Fibroblast of skin of scalp (primary cell): ENCODE measurements around the gene ARHGEF11.

Experiments
- DNase-seq: peaks from one replicate; pipeline ENCODE4 v3.0.0-alpha.2; 2013

The ARHGEF11 gene

DNA sequence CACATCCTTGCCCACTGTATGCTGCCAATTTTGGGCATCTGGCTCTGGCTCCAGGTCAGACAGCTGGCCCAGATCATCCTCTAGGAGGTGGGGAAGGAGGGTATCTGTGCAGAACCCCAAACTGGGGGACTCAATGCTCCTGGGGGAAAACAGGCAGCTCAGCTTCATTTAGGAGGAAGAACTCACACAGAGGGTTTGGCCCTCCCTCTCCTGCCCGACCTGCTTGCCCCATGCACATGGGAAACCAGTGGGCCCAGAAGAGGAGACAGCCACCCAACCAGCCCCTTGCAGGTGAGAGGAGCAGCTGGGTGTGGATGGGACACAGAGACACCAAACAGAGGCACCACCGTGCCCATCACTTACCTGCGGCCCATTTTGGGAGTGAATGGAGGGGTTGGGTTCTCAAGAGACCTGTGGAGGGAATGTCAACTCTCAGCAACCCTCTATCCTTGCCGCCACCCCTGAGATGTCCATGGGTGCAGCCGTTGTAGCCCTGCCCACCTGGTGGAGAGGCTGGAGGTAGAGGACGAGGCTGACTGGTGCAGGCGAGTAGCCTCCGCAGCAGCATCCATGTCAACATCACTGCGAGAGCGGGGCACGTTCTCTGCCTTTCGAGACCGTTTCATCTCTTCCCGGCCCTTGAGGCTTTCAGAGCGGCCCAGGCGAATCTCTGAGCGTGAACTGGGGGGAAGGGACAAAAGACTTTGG, 97.6 kb downstream of the ARHGEF11 start:
- DNase-seq, result no peak

DNA sequence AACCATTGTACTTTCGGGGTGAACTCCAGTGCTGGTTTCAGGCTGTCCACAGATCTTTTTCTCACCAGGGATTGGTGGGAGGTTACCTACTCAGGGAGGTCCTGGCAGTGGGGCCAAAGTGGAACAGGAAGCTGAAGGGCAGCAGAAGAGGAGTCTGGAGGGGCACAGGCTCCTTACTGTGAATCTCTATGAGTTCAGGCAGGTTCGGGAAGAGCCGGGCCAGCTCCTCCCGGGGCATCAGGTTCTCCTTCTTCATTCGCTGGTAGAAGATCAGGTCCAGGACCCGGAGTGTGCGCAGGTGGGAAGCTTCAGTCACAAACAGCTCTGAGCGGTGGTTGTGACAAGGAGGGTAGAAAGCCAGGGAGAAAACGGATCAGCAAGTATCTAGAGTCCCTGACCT, 98.4 kb downstream of the ARHGEF11 start:
- no peak for DNase-seq

DNA sequence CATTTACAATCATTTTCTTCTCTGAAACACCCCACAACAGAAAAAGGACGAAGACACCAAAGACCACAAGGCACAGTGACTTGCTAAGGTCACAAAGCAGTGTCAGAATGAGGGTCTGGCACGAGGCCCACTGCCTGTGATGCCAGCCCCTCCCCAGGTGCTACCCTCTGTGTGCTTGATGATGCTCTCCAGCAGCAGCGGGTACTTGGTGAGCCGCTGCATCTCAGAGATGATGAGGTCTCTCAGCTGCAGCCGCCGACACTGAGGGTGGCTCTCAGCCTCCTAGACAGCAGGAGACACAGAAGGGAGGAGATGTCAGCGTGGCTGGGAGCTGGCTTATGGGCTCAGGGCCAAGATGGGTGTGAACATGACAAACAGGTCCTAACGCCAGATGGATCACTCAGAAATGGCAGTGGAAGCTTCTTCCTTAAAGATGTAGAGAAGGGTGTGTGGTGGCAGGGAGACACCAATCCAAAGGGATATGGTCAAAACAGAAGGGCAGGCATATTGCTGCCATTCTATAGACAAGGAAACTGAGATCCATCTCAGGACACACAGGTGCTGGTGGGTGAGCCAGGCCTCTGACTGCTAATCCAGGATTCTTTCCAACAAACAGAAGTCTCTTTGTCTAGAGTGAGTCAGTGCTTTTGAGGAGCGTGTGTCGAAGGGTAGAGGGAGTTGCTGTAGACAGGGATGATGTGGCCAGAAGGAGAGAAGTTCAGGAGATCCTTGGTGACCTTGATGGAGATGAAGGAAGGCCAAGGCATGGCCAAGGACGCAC, 99.5 kb downstream of the ARHGEF11 start:
- no peak for DNase-seq

DNA sequence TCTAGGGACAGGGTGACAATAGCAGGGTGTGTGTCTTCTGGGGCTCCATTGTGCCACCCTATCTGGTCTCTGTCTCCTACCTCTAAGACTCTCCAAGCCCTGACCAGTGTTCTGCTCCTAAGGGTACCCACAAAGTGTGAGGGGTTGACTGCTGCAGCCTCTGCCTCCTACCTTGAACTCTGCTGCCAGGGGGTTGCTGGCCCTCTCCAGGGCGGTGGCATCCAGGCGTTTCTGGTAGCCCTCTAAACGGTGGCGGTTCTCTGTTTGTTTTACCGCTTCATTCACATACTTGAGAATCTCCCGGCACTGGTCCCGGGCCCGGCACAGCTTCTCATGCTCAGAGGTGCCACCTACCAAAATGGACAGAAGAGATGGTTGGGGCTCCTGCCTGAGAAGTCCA, 100.7 kb downstream of the ARHGEF11 start:
- no peak for DNase-seq

DNA sequence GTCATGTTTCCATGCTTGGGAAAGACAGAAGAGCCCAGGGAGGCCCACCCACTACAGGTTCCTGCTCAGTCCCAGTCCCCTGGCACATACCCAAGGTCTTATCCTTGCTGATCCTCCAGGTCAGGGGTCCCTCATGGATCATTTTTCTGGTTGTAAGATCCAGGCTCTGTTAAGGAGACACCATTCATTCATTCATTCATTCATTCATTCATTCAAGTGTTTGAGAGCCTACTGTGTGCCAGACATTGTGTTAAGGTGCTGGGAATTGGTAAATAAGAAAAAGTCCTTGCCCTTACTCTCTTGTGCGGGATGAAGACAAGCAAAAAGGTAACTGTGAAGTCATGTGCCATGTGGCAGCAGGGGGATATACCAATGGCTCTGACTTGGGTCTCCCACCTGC, 101.3 kb downstream of the ARHGEF11 start:
- no peak for DNase-seq

DNA sequence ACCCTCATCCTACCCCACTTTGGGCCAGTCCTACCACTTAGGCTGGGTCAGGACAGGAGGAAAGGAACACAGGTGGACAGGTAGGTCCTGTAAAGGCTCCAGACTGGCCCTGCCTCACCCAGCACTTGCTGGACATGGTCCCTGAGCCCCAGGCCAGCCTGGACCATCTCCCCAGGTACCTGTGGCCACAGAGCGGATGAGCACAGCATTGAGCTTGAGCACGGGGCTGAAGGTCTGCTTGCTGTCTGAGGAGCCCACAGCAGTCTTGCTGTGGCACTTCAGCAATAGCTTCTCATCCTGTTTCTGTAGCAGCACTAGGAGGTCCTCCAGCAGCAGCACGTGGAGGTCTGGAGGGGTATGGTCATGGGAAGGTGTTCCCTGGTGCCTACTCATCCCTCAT, 101.8 kb downstream of the ARHGEF11 start:
- DNase-seq, result no peak

DNA sequence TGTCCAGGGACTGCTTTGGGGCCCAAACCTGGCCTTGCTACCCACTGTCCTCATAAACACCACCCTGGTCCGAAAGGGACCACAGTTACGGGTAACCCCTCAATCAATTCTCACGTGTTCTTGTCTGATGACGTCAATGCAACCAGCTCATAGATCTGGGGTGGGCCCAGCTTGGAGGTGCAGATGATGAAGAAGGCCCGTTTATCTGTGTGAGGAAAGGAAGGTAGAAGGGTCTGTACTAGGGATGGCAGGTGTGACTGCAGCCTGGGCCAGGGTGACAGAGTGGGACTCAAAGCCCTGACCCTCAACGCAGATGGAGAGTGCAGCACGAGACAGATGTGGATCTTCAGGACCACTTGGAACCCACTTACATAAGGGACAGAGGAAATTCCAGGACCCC, 103.0 kb downstream of the ARHGEF11 start:
- no peak for DNase-seq

DNA sequence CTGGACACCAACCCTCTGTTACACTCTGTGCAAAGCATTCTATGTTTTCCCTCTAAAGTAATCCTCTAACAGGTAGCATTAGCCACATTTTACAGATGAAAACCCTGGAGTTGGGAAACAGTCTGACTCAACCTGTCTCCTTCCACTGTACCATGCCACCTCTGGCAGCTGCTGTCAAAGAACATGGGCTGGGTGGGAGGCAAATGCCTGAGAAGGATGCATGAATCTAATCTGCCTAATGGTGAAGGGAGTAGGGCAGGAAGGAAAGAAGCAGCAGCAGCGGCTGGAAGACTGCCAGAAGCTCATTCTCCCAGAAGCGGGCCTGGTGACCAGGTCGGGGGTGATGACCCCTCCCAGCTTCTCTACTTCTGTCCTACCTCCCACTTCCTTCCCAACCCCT, 103.4 kb downstream of the ARHGEF11 start:
- DNase-seq, result no peak

DNA sequence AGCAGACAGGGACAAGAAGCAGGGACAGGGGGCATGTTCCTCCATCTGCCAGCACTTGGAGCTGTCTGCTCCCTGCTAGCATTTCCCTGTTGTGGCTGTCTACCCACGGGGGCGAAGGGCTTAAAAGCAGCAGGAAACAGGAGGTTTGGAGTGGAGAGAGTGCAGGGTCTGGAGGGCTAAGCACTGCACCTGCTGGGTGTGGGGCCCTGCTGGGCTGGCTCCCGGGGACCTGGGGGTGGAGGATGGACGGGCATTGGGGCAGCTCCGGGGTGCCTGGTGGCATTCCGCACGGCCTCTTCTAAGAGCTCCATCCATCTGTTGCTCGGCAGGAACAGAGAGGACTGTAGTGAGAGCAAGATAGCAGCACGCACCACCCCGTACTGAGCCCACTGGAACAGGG, 103.9 kb downstream of the ARHGEF11 start:
- DNase-seq, result no peak

DNA sequence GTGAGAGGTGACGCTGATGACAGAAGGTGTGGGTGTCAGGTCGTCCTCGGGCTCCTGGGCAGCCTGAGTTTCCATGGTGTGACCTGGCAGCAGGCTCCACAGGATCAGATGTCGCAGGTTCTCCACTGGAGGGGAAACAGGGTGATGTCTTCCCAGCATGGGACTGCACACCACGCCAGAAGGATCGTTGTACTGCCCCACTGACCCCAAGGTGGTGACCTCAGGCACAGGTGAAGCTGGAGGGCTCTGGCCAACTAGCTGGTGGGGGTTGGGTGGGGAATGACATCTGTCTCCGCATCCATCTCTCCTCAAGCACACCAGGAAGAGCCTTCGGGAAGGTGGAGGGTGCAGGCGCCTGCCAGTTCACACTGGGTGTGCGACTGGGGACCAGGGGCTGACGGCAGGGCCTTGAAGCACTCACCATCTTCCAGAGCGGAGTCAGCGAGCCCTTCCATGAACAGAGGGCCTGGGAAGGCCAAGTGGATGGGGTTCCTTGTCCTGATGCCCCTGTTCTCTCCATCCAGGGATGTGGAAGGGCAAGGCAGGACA, 105.7 kb downstream of the ARHGEF11 start:
- DNase-seq, result no peak

DNA sequence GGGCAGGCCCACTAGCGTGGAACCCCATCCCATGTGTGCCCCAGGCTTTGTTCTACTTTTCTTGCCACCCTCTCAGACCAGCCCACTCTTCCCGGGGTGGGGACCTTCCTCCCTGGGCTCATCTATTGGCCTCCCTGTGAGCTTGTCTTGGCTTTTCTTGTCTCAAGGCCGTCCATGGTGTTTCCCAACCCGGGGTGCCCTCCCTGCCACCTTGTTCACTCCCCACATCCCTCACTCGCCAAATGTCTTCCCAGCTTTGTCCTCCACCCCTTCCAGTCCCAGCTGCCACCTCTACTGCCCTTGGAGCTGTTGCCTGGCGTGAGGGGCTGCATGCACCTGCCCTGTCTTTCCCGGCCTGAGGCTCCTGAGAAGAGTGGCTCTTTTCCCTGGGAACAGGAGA, 106.7 kb downstream of the ARHGEF11 start:
- DNase-seq, result no peak

DNA sequence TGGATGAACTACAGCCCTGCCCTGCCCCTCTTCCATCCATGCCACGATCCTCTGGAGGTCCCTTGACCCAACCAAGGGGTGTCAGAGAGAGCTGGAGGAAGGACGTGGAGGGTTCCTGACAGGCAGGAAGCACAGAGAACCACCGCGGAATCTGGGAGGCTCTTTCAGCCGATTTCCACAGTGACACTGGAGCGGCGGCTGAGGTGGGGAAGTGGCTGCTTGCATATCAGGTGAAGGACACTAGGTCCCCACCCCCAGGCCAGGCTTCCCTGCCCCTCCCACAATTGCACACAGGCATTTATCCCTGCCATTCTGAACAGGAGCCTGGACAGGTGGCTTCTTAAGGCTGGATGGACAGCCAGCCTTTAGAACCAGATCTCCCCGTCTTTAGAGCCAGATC, 107.7 kb downstream of the ARHGEF11 start:
- no peak for DNase-seq

DNA sequence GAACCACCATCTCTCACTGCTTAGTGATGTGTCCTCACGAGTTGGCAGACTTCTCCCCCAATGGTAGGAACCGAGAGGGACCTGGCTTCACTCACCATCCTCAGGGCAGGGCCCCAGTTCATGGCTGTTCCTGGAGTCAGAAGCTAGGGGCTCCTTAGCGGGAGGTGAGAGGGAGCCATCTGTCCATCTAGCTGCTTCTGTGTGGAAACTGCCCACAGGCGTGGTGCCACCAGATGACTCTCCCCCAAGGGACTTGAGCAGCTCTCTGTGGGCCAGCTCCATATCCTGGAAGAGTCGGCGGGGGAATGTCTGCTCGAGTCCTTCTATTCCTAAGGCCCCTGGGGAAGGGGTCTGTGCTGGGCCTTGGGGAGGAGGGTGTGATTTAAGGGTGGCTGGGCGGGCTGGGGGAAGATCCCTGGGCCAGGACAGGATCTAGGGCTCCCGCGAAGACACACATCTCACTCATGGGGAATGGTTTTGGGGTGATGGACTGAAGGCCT, 108.8 kb downstream of the ARHGEF11 start:
- DNase-seq, result no peak

DNA sequence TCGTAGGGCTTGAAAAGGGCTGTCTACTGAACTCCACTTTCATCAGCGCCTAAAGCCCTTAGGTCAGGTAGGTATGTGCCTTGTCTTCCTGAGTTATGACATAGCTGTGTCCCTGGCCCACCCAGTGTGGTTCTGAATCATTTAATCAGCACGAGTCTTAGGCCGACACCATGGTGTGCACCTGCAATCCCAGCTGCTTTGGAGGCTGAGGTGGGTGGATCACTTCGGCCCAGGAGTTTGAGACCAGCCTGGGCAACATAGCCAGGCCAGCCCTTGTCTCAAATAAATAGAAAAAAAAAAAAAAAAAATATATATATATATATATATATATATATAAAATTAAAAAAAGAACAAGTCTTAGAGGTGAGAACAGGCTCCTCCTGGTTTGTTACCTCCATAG, 109.4 kb downstream of the ARHGEF11 start:
- no peak for DNase-seq

DNA sequence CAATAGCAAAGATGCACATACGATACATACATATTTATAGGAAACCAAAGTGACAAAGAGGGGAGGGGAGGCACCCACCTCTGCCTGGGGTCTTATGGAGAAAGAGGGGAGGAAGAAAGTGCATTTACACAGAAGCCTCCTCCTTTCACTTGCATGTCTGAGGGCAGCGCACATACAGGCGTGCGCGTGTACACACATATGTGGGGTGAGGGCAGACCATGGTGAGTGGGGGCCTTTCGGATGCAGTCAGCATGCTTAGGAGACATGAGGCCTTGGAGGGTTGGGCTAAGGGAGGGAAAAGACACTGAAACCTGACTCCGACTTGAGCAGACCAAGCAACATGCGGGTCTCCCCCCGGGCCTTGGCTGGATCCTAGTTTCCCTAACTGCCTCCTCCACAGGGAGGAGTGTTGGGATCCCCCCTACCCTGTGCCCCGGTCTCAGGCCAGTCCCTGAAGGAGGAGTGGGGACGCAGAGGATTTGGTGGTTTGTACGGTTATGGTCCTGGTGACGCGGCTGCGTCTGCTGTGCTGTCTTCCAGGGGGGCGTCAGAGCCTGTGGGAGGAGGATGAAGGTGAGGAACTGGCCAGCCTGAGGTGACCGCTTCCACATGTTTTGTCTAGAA, 109.9 kb downstream of the ARHGEF11 start:
- DNase-seq, result no peak

DNA sequence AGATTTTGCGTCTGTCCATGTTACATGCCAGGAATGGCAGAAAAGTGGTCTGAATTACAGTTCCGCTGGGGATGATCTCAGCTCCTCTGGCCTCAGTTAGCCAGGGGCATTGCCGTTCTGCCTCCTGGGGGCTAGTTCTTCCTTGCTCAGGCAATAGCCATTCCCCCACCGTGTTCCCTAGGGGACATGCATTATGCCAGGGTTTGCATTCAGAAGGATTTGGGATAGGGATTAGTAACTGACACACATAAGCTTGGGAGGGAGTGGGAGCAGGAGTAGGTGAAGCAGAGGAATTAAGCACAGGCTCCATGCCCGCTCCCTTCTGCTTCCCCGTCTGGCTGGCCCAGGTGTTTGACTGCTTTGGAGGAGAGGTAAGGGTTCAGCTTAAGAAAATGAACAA, 112.4 kb downstream of the ARHGEF11 start:
- no peak for DNase-seq

DNA sequence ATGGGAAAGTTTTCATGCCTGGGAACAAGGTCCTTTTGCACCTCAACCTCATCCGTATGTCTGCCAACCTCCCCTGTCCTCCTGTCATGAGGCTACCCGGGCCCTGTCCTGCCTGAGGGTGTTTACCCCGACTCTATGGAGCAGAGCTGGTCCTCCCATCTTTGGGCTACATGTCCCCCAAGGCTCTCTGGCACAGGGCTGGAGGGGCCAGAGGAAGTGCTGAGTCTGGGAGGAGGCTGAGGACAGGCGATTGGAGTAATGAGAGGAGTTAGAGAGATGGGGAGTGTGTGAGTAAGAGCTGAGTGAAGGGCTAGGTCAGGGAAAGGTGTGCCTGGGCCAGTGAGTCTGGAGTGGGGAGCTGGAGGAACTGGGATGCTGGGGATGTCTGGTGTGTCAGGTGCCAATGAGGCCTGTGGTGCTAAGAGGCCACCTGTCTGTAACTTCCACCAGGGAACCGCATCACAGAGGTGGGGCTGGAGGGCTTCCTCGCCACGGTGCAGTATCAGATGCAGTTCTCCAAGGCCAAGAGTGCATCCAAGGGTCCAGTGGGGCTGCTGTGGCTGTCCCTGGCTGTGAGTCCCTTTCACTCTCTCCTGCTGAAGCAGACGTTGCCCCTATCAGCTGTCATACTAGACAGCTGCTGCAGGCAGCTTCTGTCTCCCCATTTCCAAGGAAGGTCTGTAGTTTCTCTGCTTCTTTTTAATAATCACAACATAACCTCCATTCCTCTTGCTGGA, 113.4 kb downstream of the ARHGEF11 start:
- DNase-seq, result no peak

DNA sequence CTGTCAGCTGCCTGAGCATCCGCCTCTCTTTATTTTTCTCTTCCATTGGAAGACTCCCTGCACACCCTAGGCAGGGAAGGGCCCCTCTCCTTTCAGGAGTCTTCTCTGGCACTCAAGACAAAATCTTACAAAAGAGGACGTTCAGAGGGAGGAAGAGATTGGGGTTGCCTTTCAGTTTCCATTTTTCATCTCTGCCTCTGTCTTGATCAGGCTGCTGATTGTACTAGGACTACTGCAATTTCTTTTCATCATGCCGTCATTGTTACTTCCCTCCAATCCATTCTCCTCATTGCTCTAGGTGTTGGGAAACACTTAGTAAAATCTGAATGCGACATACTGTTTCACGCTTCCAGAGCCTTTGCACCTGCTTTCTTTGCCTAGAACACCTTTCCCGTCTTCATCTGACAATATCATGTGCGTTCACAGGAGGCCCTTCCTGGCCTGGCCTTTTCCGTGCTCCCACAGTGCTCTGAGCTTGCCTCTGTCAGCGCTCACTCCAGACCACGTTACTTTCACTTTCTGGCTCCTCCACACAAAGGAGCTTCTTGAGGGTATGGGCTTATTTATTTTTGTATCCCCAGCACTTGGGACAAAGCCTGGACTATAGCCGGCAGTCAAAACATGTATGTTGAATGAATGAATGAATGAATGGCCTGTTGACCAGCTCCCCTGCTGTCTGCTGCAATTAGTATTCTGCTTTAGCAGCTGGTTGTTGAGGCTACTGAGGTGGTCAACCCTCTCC, 114.2 kb downstream of the ARHGEF11 start:
- no peak for DNase-seq

DNA sequence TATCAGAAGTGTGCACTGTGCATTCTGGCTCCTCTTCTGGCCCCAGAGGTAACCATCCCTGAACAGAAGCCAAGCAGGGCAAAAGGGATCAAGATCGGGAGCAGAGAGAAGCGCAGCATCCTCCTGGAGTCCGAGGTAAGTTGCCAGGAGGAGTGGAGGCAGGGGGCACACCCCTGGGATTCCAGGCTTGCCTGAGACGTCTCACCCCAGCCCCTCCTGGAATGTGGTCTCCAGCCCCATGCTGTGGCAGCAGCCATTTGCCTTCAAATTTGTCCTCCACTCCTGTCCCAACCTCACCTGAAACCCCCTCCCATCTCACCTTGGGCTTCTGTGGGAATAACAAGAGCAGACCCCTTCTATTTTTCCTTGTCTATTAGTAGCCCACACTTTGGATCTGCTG, 115.1 kb downstream of the ARHGEF11 start:
- no peak for DNase-seq

DNA sequence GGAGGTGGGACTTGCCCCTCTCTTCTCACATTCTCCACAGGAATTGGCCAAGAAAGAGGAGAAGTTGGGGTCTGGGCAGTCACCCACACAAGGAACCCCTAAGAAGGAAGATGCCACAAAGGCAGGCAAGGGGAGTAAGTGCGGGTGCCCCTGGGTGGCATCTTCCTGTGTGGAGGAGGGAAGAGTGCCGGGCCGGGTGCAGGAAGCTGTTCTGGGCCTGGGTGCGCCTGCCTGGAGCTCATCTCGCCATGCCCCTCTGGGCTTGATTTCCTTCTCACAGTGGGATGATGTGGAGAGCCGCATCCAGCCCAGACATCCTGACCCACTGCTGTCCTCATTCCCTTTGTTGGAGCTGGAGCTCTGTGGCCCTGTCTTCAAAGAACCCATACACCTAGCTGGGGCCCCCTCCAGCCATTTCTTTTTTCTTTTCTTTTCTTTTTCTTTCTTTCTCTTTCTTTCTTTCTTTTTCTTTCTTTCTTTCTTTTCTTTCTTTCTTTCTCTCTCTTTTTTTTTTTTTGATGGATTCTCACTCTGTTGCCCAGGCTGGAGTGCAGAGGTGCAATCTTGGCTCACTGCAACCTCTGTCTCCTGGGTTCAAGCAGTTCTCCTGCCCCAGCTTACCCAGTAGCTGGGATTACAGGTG, 115.8 kb downstream of the ARHGEF11 start:
- no peak for DNase-seq

DNA sequence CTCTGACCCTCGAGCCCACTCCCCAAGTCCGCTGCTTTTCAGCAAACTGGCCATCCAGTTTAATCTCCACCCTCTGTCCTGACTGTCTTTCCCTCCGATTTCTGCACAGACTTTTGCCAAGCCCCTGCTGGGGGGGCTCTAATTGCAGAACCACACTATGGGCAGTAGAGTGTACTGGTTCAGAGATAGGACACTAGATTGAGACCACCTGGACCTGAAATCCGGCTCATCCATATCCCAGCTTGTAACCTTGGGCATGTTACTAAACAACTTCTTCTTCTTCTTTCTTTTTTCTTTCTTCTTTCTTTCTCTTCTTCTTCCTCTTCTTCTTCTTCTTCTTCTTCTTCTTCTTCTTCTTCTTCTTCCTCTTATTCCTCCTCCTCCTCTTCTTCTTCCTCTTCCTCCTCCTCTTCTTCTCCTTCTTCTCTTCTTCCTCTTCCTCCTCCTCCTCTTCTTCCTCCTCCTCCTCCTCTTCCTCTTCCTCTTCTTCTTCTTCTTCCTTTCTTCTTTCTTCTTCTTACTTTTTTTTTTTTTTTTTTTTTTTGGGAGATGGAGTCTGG, 117.4 kb downstream of the ARHGEF11 start:
- DNase-seq, result no peak
